HL-60 (cell line): ENCODE measurements around the gene IL15.

Experiments
- DNase-seq, 2 experiments: peaks; one replicate each; pipeline ENCODE4 v3.0.0-alpha.2; 2010 to 2020; ENCODE audit warnings: low read depth in 1 of 2, low spot score in 1 of 2
- H3K27ac ChIP-seq: fragments of 250-450 bp; sonication (Bioruptor Pico); replicated peaks from 2 replicates; pipeline ENCODE4 v1.5.1; 2020; ENCODE audit warnings: mild to moderate bottlenecking, moderate library complexity
- H3K27me3 ChIP-seq: fragments of 250-450 bp; sonication (Bioruptor Pico); 2 replicates; pipeline ENCODE4 v1.5.1; 2021; ENCODE audit warnings: mild to moderate bottlenecking, moderate library complexity; ENCODE audit not compliant: insufficient read depth, poor library complexity, severe bottlenecking
- H3K4me3 ChIP-seq: replicated peaks from 2 replicates; pipeline ENCODE4 v1.5.1; 2011; ENCODE audit warnings: mild to moderate bottlenecking, control low read depth, low read length; ENCODE audit not compliant: insufficient read depth
- GABPA ChIP-seq: IDR thresholded peaks from 2 replicates; pipeline ENCODE4 v1.6.1; 2012; ENCODE audit warnings: low read depth
- POLR2AphosphoS5 ChIP-seq: IDR thresholded peaks from 2 replicates; pipeline ENCODE4 v1.6.1; 2012; ENCODE audit warnings: low read depth
- SPI1 ChIP-seq: IDR thresholded peaks from 2 replicates; pipeline ENCODE4 v1.6.1; 2012; ENCODE audit warnings: low read depth, mild to moderate bottlenecking, borderline replicate concordance
- TF ChIP-seq, protein P1 (sequence below): IDR thresholded peaks from one replicate; pipeline ENCODE4 v1.5.1; 2011; ENCODE audit warnings: low read length, control low read depth, inconsistent platforms; ENCODE audit not compliant: insufficient read depth
- TF ChIP-seq, protein P2 (sequence below): IDR thresholded peaks from 2 replicates; pipeline ENCODE4 v1.6.1; 2012; ENCODE audit warnings: low read depth; ENCODE audit not compliant: insufficient replicate concordance

Gene IL15

DNA sequence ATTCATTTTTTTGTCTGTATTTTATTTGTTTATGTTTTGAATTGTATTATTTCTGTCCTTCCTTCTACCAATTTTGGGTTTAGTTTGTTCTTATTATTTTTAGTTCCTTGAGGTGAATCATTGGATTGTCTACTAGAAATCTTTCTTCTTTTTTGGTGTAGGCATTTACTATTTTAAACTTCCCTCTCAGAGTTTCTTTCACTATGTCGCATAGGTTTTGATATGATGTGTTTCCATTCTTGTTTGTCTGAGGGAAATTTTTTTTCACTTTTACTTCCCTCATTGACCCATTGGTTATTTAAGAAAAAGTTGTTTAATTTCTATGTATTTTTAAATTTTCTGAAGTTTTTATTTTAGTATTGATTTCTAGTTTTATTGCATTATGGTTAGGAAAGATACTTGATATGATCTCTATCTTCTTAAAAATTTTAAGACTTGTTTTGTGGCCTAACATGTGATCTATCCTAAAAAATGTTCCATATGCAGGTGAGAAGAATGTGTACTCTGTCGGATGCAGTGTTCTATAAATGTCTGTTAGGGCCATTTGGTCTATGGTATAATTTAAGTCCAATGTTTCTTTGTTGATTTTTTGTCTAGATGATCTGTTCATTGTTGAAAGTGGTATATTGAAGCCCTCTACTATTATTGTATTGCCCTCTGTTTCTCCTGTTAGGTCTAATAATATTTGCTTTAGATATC is 68.8 kb downstream of the IL15 start:
- H3K27me3 ChIP-seq, result no peaks in the 10 kb centered on the region
- H3K4me3 ChIP-seq, result no peak overlapping the region
- DNase-seq, result no peak
- TF ChIP-seq, protein P1, sequence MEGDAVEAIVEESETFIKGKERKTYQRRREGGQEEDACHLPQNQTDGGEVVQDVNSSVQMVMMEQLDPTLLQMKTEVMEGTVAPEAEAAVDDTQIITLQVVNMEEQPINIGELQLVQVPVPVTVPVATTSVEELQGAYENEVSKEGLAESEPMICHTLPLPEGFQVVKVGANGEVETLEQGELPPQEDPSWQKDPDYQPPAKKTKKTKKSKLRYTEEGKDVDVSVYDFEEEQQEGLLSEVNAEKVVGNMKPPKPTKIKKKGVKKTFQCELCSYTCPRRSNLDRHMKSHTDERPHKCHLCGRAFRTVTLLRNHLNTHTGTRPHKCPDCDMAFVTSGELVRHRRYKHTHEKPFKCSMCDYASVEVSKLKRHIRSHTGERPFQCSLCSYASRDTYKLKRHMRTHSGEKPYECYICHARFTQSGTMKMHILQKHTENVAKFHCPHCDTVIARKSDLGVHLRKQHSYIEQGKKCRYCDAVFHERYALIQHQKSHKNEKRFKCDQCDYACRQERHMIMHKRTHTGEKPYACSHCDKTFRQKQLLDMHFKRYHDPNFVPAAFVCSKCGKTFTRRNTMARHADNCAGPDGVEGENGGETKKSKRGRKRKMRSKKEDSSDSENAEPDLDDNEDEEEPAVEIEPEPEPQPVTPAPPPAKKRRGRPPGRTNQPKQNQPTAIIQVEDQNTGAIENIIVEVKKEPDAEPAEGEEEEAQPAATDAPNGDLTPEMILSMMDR, result no peak
- TF ChIP-seq GABPA (no peak), SPI1 (no peak), POLR2AphosphoS5 (no peak)
- TF ChIP-seq, protein P2, sequence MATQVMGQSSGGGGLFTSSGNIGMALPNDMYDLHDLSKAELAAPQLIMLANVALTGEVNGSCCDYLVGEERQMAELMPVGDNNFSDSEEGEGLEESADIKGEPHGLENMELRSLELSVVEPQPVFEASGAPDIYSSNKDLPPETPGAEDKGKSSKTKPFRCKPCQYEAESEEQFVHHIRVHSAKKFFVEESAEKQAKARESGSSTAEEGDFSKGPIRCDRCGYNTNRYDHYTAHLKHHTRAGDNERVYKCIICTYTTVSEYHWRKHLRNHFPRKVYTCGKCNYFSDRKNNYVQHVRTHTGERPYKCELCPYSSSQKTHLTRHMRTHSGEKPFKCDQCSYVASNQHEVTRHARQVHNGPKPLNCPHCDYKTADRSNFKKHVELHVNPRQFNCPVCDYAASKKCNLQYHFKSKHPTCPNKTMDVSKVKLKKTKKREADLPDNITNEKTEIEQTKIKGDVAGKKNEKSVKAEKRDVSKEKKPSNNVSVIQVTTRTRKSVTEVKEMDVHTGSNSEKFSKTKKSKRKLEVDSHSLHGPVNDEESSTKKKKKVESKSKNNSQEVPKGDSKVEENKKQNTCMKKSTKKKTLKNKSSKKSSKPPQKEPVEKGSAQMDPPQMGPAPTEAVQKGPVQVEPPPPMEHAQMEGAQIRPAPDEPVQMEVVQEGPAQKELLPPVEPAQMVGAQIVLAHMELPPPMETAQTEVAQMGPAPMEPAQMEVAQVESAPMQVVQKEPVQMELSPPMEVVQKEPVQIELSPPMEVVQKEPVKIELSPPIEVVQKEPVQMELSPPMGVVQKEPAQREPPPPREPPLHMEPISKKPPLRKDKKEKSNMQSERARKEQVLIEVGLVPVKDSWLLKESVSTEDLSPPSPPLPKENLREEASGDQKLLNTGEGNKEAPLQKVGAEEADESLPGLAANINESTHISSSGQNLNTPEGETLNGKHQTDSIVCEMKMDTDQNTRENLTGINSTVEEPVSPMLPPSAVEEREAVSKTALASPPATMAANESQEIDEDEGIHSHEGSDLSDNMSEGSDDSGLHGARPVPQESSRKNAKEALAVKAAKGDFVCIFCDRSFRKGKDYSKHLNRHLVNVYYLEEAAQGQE, result no peak
- no peak overlapping the region for H3K27ac ChIP-seq

DNA sequence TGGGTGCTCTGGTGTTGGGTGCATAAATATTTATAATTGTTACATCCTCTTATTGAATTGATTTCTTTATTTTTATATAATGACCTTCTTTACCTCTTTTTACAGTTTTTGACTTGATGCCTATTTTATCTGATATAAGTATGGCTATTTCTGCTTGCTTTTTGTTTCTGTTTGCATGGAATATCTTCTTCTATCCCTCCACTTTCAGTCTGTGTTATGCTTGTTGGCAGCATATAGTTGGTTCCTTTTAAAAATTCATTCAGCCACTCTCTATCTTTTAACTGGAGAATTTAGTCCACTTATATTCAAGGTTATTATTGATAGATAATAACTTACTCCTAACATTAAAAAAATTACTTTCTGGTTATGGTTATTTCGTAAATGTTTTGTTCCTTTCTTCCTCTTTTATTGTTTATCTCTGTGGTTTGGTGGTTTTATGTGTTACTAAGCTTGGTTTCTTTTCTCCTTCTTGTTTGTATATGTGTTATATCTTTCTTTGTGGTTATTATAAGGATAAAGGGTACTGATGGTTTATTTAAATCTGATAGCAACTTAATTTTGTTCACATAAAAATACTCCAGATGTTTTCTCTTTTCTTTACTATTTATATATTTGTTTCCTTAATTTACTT is 69.5 kb downstream of the IL15 start:
- H3K27me3 ChIP-seq, result no peaks in the 10 kb centered on the region
- TF ChIP-seq, protein P2, result no peak
- TF ChIP-seq GABPA (no peak), SPI1 (no peak), POLR2AphosphoS5 (no peak)
- TF ChIP-seq, protein P1, result no peak
- H3K27ac ChIP-seq, result no peak overlapping the region
- no peak overlapping the region for H3K4me3 ChIP-seq
- DNase-seq, result no peak

DNA sequence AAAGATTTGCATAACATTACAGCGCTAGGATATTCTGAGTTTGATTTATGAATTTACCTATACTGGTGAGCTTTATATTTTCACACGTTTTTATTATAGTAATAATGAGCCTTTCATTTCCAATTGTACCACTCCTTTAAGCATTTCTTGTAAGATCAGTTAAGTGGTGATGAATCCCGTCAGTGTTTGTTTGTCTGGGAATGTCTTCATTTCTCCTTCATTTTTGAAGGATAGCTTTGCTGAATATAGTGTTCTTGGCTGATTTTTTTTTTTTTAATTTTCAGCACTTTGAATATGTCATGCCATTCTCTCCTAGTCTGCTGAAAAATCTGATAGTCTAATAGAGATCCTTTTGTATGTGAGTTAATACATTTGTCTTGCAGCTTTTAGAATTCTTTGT is 70.1 kb downstream of the IL15 start:
- TF ChIP-seq, protein P1, result no peak
- TF ChIP-seq GABPA (no peak), SPI1 (no peak), POLR2AphosphoS5 (no peak)
- TF ChIP-seq, protein P2, result no peak
- Histone ChIP-seq H3K27ac (no peak overlapping the region), H3K27me3 (no peaks in the 10 kb centered on the region), H3K4me3 (no peak overlapping the region)
- no peak for DNase-seq
